Activated CD4-positive, alpha-beta T cell treated with anti-CD3 and anti-CD28 coated beads, Interleukin-2, amount 50 U/mL, for 48 hours (primary cell): ENCODE data around the gene ATAD2B.

ENCODE experiments used
- DNase-seq, 2 experiments: peaks; one replicate each; pipeline ENCODE4 v3.0.0-alpha.2; 2020

Gene ATAD2B

DNA sequence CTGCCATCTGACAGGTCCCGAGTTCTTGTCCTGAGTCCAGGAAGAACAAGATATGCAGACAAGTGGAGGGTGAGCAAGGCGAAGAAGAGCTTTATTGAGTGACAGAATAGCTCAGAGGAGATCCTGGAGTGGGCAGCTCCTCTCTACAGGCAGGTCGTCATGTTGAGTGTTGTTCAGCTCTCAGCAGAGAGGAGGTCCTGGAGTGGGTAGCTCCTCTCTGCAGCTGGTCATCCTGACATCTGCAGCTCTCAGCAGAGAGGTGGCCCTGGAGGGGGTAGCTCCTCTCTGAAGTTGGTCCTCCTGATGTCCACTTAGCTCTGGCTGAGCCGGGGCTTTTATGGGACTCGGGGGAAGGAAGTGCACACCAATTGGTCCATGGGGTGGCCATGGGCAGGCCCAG is 90.4 kb downstream of the ATAD2B start:
- DNase-seq = no peak

GRCh38 chr2:23835988-23836387 is 90.9 kb downstream of the ATAD2B start:
- no peak for DNase-seq

DNA sequence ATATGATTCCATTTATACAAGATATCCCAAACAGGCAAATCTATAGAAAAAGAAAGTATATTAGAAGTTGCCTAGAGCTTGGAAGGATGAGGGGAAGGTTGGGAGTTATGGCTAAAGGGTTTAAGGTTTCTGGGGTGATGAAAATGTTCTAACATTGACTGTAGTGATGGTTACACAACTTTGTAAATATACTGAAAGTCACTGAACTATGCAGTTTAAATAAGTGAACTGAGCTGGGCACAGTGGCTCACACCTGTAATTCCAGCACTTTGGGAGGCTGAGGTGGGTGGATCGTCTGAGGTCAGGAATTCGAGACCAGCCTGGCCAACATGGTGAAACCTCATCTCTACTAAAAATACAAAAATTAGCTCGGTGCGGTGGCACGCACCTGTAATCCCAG is 91.5 kb downstream of the ATAD2B start:
- no peak for DNase-seq

GRCh38 chr2:23828986-23829385 is 97.9 kb downstream of the ATAD2B start:
- DNase-seq = no peak

- no peak for DNase-seq
These were observed 98.5 kb downstream of the ATAD2B start for GRCh38 chr2:23828256-23828980.

- DNase-seq = no peak
These were observed 99.6 kb downstream of the ATAD2B start for GRCh38 chr2:23827287-23827686.

DNA sequence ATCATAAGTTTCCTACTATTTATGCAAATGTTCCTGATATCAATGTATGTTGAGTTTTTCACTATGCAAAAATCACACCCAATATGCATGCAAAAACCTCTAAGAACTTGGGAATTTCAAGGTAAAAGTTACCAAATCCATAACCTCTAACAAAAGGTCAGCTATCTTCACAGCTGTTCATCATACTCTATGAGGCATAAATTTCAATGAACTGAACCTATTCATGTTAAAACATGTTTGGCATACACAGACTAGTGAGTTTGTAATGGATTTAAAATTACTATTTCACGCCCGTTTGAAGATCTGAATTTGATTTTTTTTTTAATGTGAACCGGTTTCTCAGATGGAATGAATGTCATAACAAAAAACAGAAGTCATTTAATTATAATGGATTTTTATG is 100.2 kb downstream of the ATAD2B start:
- no peak for DNase-seq

DNA sequence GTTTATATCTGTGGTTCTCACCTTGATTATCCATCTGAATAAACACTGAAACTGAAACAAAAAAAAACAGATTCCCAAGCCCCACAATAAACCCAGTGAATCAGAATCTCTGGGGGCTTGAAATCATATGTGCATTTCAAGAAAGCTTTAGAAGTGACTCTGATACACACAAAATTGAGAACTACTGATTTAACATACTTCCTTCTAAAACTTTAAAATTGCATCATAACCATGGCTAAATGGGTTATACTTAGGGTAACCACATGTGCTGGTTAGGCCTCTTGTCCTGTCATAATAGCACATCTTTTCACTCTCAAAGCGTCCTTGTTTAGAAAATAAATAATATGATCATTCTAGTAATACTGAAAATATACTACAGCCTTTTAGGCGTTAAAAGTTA is 100.9 kb downstream of the ATAD2B start:
- DNase-seq = no peak

DNA sequence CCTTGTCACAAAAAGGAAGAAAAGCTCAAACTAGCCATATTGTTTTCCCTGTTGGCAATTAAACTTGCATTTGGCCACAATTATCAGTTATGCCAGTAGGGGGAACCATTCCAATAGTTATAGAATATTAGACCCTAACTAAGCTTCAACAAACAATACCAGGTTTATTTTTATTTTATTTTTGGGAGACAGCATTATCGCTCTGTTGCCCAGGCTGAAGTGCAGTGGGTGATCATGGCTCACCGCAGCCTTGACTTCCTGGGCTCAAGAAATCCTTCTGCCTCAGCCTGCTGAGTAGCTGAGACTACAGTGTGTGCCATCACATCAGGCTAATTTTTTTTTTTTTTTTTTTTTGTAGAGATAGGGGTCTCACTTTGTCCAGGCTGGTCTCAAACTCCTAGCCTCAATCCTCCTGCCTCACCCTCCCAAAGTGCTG is 102.1 kb downstream of the ATAD2B start:
- no peak for DNase-seq

GRCh38 chr2:23823863-23824262 is 103.1 kb downstream of the ATAD2B start:
- DNase-seq = no peak

GRCh38 chr2:23814963-23815362 is 112.0 kb downstream of the ATAD2B start:
- DNase-seq = no peak

DNA sequence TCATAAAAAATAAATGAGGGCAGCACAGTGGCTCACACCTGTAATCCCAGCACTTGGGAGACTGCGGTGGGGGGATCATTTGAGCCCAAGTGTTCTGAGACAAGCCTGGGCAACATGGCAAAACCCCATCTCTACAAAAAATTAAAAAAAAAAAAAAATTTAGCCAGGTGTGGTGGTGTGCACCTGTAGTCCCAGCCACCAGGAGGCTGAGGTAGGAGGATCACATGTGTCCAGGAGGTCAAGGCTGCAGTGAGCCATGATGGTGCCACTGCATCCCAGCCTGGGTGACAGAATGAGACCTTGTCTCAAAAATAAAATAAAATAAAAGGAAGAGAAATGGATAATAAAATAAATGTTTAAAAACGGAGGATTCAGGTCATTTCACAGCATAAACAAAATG is 113.5 kb downstream of the ATAD2B start:
- DNase-seq = no peak

- no peak for DNase-seq
These were observed 117.8 kb downstream of the ATAD2B start for GRCh38 chr2:23809150-23809549.

DNA sequence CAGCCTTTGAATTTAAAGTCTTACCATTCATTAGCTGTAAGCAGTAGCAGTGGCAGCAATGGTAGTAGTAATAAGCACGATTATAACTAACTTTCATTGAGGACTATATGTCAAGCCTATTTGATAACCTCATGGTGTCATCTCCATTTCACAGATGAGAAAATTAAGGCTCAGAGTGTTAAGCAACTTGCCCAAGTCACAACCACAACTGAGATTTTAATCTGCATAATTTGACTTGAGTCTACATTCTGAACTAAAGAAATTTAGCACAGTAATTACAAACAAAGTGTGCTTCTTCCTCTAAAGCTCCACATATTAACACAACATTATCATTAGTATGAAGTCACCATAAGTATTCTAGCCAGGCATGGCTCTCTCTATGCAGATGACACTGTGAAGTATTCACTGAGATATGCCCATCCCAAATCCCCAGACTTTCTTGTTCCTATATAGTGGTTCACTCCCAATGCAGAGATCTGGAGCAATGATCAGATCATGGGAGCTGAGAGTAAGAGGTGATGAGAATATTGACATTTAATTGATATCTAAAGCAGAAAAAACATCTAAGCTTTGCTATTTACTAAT is 120.2 kb downstream of the ATAD2B start:
- no peak for DNase-seq

- no peak for DNase-seq
These were observed 120.7 kb downstream of the ATAD2B start for GRCh38 chr2:23806201-23806600.

GRCh38 chr2:23803965-23804542 is 122.9 kb downstream of the ATAD2B start:
- DNase-seq = no peak

DNA sequence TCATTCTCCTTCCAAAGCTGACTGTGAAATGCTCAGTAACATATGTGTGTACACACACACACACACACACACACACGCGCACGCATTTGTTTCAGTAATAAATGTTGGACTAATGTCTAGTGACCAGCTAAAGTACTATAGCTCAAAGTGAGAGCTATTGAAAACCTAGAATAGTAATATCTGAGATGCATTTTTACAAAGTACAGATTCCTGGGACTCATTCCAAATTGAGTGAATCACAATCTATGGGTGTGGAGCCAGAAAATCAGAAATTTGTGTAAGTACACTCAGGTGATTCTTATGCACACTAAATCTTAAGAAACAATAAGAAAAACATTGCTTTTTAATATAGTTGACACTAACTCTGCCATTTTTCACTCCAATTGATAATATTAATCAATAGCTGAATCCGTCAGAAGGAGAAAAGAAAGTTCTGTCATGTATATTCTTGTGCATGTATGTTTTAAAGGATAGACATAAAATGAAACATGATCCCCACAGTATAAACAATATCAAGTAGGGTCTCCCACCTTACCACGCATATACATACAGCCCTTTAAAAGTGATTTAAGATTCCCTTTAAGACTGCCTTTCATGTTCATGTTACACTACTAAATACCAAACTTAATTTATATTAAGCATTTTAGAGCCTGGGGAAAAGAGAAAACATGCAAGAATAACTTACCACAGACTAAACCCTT is 123.5 kb downstream of the ATAD2B start:
- no peak for DNase-seq

DNA sequence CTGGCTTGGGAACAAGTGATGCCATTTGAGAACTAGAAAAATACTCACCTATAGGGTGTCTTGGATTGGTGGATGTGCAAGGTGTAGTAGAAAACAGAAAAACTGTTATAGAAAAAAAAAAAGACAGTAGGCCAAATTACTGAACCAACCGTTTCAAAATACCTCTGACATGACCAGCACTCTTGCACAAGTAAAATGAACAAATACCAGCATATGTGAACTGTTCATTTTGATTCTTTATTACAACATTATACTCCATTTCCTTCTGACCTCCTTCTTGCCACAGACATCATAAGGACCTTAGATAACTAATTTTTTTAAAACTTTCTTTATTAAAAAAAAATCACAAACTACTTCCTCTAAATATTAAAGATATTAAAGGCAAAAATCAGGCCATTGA is 125.5 kb downstream of the ATAD2B start:
- no peak for DNase-seq

GRCh38 chr2:23794234-23794633 is 132.7 kb downstream of the ATAD2B start:
- DNase-seq = no peak

DNA sequence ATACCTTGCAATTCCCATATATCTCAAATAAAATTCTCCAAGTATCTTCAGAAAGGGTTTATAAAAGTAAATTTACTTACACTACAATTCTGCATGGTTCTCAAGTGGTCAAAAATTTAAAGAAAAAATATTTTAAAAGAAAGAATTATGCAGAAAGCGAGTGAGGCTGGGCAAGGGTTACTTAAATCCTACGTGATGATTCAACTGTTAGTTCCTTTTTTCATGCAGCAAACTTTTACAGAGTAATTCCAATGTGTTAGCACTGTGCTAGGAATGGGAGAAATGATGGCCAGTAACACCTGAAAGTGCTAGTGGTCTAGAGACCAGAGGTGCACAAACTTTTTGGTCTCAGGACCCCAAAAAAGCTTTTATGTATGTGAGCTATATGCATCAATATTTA is 133.4 kb downstream of the ATAD2B start:
- DNase-seq = no peak

DNA sequence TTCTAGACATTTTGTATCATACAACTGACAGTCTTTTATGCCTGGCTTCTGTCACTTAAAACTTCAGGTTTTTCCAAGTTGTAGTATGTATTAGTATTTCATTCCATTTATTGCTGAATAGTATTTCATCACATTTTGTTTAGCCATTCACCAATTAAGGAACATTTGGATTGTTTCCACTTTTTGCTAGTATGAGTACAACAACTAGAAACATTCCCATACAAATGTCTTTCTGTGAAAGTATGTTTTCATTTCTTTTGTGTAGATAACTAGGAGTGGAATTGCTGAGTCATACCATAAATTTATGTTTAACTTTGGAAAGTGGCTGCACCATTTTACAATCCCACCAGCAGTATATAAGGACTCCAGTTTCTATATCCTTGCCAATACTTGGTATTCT is 135.9 kb downstream of the ATAD2B start:
- DNase-seq = no peak

GRCh38 chr2:23789012-23789411 is 137.9 kb downstream of the ATAD2B start:
- no peak for DNase-seq

- no peak for DNase-seq
These were observed 138.8 kb downstream of the ATAD2B start for GRCh38 chr2:23788100-23788499.

DNA sequence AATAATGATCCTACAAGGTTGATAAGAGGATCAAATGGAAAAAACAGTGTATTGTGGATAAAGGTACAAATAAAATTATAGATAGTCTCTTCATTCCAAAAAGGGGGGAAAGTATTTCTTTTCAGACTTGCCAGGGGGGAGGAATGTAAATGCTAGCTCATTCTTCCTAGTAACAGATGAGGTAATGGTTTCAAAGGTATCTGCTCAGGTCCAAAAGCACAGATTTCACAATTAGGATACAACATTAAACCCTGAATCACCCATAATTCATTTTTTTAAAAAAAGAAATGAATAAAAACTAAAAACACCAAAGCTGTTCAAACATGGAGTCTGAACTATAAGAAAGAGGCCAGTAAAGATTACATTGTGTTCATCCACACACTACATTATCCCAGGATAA is 142.0 kb downstream of the ATAD2B start:
- no peak for DNase-seq
